ENCODE data around the gene CDH22.

The CDH22 gene, protein sequence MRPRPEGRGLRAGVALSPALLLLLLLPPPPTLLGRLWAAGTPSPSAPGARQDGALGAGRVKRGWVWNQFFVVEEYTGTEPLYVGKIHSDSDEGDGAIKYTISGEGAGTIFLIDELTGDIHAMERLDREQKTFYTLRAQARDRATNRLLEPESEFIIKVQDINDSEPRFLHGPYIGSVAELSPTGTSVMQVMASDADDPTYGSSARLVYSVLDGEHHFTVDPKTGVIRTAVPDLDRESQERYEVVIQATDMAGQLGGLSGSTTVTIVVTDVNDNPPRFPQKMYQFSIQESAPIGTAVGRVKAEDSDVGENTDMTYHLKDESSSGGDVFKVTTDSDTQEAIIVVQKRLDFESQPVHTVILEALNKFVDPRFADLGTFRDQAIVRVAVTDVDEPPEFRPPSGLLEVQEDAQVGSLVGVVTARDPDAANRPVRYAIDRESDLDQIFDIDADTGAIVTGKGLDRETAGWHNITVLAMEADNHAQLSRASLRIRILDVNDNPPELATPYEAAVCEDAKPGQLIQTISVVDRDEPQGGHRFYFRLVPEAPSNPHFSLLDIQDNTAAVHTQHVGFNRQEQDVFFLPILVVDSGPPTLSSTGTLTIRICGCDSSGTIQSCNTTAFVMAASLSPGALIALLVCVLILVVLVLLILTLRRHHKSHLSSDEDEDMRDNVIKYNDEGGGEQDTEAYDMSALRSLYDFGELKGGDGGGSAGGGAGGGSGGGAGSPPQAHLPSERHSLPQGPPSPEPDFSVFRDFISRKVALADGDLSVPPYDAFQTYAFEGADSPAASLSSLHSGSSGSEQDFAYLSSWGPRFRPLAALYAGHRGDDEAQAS

DNA sequence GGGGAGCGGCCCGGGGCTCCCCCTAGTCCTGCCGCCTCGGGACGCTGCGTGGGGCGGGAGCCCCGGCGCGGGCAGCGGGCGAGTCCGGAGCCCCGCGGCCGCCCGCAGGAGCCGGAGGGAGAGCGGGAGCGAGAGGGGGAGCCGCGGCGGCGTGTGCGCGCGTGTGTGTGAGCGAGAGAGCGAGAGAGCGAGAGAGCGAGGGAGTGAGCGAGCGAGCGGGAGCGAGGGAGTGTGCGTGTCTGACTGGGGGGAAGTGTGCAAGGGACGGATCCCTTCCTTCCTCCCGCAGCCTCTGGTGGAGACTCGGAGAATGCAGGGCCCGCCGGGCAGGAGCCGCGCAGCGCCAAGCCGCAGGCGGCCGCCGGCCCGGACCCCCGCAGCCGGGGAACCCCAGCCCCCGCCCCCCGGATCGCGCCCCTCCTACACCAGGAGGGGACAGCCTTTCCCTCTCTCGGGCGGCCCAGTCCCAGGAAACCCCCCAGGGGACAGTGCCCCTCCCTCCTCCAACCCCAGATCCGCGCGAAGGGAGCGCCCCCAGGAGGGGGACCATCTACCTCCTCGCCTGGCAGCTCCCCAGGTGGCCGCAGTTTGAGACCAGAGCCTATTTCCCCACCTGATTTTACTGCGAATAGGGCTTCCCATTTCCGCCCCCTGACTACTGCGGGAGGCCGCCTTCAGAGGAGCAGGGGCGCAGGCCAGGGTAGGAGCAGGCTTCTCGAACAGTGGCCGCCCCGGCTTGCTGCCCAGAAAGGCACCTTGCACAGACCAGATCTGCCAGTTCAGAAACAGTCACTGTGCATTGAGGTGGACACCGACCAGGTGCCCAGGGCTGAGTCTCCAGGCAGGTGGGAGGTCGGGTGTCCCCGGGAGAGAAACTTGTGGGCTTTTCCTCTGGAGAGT lies at the start of gene CDH22:
CDH22 (minus strand) TSS at position 241 of the 900 bp plus-strand sequence. CDS start 57,204 bp downstream, outside the sequence.
- no peak for DNase-seq

DNA sequence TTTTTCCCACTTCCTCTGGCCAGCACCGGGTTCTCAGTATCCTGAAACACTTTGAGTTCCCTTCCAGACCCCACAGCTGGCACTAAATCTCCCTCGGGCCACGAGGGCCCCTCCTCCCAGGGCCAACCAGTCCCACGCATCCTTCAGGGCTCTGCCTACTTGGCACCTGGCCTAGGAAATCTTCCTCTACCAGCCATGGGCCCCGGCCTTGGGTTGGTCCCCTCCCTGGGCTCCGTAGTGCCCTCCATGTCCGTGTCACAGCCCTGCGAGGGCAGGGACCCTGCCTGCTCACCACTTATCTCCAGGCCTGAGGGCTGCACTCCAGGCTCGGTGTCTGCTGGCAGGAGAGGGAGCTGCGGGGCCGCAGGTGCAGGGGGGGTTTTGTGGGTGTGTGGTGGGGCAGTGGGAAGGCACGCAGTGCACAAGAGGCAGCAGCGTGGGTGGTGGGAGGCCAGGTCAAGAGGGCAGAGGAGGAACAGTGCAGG lies 48.8 kb upstream of the CDH22 start:
- no peak for DNase-seq

DNA sequence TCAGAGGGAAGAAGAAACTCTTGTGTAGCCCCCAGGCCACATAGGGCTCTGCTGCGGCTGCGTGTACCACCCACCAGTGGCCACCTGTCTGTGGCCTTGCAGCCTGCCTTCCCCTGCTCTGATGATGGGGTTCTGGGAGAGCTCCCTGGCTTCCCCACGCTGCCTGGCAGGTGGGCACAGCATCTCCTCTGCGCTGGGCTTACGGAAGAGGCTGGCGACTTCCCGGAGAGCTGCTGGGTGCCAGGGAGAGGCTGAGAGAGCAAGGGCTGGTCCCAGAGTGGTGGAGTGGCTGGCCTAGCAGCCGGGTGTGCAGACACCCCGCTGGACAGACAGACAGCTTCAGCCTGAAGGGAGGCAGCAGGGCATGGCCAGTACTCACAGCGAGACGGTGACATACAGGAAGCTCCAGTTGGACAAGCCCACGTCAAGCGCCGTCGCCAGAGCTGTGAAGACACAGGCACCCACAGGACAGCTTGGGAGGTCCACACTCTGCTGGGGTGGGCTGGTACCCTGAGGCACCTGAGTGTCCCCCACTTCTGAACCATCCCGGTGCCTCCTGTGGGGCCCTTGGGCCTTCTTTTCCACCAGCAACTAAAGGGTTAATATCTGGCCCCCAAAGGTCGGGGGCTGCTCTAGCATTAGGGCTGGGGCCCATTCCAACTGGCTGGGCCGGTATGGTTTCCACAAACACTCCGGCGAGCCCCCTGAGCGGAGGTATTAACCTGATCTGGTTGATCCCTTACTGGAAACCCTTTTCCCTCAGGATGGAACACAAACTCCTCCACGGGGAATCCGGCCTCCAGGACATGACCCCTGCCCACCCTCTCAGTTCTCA lies 48.1 kb upstream of the CDH22 start:
- DNase-seq: no peak

DNA sequence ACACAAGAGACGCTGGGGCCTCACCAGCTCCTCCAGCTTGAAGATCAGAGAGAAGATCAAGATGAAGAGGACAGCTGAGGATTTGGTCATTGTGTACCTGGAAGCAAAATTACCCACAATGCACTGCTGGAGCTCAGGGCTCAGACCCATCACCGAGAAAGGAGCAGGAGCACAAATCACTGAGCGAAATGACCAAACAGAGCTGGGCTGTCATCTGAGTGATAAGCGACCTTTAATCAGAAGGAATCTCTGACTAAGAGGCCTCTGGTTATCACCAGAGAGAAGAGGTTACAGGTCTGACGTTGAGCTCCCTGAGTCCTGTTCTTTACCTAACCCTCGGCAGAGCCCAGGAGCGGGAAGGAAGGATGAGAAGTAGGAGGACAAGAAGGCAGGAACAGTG lies 47.5 kb upstream of the CDH22 start:
- DNase-seq: no peak

DNA sequence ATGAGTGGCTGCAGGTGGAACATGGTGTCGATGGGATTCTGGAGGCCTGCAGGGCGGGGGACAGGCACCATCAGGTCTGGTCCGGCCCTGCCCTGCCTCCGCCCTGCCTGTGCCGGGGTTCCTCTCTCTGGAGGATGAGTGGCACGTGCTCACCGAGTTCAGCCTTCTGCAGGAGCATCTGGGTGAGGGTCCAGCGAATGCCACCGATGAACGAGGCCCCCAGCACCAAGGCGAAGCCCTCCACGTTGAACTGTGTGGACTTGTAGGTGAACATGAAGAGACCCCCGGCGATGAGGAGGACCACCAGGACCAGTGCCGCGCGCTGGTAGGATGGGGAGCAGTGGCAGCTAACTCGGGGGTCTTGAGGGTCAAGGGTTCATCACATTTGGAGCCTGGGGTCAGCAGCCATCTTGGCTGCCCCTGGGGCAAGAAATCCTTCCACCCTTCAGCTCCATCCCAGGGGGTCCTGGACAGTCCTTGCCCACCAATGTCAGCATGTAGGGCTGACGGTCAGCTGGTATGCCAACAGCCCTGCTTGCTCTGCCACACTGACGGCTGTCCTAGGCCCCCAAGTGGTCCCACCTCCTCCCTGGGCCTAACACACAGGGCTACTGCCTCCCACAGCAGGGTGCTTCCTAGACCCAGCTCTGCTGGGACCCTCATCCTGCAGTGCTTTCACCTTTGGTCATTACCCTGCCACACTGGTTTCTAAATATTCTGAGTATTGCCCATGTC lies 46.8 kb upstream of the CDH22 start:
- no peak for DNase-seq

DNA sequence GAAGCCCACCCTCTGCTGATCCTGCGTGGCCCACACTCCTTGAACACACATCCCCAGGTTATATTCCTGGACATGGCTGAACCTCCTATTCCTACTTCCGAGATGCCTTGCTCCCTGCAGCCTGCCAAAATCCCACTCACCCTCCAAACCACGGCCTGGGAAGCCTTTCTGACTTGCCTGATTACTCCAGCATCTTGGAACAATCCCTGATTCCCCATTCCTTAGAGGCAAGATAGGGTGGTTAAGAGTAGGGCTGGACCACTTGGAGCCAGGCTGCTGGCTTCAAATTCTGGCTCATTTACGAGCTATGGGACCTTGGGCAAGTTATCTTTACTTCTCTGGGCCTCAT lies 45.9 kb upstream of the CDH22 start:
- DNase-seq: no peak

DNA sequence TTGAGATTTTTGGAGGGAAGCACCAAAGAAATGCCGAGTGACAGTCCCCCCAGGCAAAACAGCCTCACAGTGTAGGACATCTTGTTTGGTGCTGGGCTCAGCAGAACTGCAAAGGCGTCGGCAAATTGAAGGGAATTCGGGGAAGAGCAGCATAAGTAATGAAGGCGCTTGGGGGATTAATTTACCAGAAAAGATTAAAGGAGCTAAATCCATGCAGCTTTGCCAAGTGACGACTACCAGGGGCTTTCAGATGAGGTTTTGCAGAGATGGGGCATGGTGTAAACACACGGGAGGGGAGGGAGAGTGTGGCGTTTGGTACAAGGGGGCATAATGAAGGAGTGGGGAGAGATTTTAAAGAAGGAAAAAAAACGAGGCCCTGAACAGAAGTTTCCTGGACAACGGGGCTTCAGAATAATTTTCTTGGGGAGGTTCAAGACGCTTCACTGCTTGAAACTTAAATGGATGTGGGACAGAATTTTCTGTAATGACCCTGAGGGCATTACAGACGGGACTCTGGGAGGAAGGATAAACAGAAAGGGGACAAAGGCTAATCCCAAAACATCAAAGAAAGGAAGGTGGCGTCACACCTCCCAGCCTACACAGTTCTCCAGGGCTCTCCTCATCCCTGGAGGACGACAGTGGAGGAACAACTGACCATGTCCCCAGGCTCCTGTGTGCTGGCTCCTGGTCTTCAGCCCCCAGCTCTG lies 45.4 kb upstream of the CDH22 start:
- no peak for DNase-seq

DNA sequence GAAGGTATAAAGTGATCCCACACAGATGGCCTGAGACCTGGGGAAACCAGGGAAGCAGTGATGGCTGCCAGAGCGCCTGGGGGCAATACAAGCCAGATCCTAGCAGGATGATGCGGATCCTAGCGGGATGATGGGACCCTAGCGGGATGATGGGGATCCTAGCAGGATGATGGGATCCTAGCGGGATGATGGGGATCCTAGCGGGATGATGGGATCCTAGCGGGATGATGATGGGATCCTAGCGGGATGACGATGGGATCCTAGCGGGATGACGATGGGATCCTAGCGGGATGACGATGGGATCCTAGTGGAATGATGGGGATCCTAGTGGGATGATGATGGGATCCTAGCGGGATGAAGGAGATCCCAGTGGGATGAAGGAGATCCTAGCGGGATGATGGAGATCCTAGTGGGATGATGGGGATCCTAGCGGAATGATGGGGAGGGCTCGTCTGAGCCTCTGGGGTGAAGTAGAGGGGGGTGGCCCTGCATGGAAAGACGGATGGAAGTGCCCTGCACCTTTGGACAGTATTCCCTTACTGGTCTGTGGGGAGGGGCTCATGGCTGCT lies 44.2 kb upstream of the CDH22 start:
- DNase-seq: no peak

DNA sequence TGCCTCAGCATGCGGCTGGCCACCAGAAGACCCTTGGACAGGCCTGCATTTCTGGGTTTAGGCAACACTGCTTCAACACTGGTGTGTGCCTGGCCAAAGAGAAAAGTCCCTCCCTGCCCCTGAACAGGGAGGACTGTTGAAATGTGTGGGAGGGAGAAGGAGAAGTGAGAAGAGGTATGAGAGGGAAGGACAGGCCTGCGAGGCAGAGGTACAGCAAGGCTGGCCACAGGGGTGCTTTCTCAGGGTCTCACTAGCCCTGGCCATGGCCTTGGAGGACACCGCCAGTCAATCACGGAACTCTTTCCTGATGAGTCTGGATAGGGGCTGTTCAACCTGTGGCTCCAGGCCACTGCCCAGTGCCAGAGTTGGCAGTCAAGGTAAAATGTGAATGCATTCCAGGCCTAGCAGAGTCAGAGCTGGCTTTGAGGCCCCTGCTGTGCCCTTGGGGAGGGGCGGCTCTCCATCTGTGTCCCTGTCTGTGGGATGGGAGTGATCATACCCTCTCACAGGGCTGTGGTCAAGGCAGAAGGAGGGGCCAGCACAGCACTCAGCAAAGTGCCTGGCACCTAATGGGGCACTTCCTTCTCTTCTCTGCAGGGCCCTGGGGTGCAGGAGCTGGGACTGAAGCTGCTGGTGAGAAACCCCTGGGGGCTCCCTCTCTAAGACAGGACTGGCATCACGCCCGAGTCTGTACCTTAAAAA lies 43.2 kb upstream of the CDH22 start:
- no peak for DNase-seq

DNA sequence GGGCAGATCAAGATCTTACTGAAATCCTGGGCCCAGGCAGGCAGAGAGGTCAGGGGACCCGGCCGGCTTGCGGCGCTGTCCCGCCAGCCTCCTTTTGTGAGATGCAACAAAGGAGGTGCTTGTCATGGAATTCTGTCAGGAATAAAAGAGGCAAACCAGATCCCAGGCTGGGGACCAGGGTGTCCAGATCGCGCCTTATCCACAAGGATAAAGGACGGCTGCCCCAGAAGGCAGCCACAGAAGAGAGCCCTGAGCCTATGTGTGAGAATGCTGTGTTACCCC lies 42.6 kb upstream of the CDH22 start:
- DNase-seq: no peak

DNA sequence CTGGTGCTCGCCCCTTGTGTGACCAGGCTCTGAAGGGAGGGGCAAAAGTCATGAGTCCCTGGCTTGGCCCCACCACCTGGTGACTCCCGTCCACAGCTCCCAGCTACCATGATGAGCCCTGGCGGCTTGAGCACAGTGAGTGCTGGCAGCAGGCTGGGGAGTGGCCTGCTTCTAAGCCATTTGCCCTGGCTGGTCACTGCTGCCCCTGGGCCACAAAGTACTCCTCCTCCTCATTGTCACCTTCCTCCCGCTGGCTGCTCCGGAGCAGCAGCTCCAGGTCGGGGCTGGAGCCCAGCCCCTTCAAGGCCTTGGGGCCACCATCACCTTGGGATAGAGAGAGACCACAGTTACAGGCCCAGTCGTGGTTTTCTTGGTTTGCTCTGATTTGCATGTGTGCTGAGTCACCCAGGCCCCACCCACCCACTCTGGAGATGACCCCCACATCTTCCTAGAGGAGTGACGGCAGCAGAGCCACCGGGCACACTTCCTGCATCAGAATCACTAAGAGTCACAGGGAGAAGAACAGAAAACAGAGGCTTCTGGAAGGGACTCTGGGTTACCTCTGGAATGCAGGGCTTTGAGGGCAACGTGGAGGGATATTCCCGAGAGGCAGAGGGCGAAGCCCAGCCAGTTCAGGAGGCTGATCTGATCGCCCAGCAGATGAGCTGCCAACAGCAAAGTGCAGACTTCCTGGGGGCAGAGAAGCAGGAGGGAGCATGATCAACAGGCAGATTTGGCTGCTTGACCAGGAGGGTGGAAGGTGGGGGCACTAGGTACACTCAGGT lies 42.1 kb upstream of the CDH22 start:
- no peak for DNase-seq

DNA sequence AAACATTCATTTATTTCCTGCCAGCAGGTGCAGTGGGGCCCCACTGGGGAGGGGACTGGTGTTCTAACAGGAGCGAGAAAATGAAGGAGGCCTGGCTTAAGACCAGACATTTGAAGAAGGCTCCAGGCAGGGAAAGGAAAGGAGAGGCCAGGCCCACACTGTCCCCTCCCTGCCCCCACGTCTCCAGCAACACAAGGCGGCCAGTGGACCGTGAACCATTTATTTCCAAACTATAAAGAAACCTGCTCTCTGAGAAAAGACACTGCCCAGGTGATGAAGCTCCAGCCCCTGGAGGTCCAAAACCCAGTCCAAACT lies 41.4 kb upstream of the CDH22 start:
- no peak for DNase-seq

DNA sequence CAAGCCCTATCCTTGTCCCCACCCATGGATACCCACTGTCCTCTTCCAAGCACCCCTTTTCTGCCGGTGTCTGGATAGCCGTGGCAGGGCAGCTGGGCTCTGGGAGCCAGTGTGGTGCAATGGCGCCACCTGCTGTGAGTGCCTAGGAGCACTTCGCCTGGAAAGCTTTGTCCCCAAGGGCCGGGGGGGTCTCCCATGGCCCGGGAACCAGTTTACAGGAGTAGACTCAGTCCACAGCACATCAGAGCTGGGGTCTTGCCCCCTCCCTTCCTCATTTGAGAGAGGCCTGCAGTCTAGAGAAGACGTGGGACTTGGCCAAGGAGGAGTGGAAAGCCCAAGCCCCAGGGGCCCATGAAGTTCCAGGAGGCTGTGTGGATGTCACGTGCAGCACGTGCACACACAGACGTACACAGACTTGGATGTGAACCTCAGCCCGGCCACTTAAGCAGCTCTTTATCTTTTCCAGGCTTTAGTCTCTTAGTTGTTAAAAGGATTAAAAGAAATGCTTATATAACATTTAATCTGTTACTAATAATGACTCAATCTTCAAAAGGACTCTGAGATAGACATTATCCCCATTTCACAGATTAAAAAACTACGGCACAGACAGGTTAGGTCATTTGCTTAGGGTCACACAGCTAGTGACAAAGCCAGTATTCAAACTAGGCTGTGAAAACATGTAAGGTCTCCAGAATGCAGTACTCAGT lies 40.9 kb upstream of the CDH22 start:
- DNase-seq: no peak

DNA sequence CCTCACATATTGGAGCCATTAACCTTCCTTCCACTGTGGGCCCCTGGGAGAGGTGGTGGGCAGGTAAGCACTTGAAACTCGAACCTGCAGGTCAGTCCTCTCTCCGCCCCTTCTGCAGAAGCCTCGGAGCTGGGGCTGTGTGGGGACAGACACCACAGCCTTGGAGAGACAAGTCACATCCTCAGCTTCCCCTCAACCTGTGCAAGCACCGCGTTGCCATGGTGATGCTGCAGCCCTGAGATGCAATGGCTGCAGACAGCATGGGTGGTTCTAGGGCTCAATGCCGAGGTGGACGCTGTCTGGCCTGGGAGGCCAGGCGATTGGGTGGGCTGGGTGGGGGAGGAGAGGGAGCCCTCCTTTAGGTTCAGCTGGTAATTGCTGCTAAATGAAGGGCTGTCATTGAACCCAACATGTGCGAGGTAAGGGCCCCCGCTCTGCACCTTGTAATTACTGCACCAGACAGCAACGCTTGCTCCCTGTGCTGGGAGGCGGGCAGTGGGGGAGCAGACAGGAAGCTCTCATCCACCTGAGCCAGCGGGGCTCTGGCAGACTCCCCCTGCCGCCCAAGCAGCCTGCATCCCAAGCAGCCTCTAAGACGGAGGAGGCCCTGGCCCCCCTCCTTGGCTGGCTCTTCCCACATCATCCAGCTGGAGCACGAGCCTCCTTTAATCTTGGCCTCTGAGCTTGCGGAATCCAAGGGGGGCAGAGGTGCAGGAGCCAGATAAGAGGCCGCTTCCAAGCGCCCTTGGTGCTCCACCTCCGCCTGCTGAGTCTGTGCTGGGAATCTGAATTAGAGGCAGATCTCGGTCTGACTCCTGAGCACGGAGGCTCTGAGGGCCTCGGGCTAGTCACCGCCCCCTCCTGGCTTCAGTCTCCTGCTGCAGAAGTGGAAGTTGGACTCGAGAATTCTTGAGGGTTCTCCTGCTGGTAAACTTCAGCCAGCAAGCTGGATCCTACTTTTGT lies 39.8 kb upstream of the CDH22 start:
- no peak for DNase-seq

DNA sequence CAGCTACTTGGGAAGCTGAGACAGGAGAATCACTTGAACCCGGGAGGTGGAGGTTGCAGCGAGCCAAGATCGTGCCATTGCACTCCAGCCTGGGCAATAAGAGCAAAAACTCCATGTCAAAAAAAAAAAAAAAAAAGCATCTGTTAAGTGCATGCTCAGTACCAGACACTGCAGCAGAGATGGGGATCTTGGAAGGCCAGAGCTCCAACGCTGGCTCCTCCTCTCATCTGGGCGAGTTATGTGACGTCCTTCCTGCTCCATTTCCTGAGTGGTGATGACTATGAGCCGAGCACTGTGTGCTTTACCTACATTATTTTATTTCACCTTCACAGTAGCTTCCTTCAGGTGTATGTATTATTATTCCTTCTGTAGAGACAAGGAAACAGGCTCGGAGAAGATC lies 38.5 kb upstream of the CDH22 start:
- no peak for DNase-seq

DNA sequence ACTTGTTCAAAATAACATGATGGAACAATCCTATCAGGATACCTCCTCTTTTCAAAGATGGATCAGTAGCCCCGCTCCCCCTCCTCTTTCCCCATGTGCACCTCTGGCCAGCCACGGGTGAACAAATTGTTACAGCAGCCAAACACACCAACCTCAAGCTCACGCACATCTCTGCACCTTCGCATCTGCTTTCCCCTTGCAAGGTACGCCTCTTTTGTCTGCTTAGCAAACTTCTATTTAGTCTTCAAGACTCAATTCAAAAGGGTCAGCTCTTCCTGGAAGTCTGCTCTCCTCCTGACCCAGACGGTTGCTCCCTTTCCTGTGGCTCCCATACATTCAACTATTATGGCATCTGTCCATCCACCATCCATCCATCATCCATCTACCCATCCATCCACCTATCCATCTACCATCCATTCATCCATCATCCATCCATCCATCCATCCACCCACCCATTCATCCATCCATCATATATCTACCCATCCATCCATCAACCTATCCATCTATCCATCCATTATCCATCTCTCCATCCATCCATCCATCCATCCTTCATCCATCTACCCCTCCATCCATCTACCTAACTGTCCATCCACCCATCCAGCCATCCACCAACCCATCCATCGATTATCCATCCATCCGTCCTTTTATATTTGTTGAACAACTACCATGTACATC lies 36.3 kb upstream of the CDH22 start:
- no peak for DNase-seq

DNA sequence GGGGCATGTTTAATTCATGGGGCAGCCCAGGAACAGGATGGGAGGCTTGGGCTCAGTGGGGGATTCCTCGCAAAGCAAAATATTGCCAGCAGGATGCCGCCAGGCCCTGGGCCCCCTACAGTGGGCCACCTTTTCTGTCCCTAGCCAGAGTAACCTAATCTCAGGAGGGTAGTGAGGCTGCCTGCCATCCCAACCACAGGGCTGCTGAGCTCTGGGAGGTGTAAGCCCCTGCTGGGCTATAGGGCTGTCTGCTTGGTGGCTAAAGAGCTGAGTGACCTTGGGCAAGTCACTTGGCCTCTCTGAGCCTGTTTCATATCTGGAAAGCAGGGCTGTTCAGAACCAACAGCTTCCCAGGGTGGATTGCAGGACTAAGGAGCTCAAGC lies 35.7 kb upstream of the CDH22 start:
- DNase-seq: no peak

All from cortex of kidney (tissue), 1 donor.